Measurements from ENCODE around the gene SGCA.

DNA sequence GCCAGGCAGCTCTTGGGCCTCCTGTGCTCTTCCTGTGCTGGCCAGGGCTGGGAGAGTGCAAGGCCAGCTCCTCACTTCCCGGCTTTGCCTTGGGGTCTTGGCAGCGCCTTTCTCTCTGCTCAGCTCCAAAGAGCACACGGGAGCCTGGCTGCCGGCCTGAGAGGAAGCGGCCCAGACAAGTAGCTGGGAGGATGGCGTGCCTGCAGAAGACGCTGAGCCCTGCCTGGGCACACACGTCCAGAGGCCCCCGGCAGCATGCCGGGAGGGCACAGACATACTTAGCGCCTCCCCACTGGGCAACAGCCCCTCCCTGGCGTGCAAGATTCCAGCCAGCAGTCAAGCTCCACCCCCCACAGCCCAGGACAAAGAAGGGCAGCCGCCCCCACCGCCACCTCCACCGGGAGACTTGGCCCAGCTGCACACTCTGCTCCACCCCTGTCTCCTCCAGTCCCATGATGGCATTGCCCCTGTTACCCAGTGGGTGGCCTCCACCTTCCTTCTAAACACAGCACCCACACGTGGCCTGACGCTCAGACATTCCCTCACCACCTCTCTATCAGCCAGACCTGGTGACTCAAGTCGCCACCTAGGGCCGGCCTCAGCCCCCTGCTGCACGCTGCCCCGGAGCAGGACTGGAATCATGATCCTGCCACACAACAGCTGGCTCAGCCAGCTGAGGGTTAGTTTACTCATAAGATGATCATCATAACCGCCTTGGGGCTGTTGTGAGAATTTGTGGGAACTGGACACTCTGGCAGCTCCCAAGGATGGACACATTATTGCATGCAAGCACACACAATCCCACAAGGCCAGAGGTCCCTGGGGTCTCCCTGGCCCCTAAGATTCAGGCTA lies 12.4 kb downstream of the SGCA start:
- TF ChIP-seq, protein P1, sequence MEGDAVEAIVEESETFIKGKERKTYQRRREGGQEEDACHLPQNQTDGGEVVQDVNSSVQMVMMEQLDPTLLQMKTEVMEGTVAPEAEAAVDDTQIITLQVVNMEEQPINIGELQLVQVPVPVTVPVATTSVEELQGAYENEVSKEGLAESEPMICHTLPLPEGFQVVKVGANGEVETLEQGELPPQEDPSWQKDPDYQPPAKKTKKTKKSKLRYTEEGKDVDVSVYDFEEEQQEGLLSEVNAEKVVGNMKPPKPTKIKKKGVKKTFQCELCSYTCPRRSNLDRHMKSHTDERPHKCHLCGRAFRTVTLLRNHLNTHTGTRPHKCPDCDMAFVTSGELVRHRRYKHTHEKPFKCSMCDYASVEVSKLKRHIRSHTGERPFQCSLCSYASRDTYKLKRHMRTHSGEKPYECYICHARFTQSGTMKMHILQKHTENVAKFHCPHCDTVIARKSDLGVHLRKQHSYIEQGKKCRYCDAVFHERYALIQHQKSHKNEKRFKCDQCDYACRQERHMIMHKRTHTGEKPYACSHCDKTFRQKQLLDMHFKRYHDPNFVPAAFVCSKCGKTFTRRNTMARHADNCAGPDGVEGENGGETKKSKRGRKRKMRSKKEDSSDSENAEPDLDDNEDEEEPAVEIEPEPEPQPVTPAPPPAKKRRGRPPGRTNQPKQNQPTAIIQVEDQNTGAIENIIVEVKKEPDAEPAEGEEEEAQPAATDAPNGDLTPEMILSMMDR (conservative IDR thresholded peaks at IDR 0.05; ENCODE audit: low read length), result peak; percentile 86
- no peak for TF ChIP-seq EZH2phosphoT487 (IDR thresholded peaks at IDR 0.05; ENCODE audit: borderline replicate concordance, low read depth, low read length)
